ENCODE measurements around the gene TBC1D1. TPM values are rescaled to one million over a fixed set of nuclear protein-coding genes. Genes with fewer than 3 reads are reported as not detected.
"Not testable (repeated sequence)": the region's sequence is repeated elsewhere in the genome, so short reads cannot be mapped to it uniquely, and the experiment has no call there.

Gene TBC1D1
- total RNA-seq, 1 experiment from 2014 or later = 42.6 TPM

GRCh38 chr4:38020386-38020785, 129.5 kb downstream of the TBC1D1 start:
- Histone ChIP-seq H3K36me3 (ENCODE audit: insufficient read depth, low read length, poor library complexity, severe bottlenecking) (no peaks in the 10 kb centered on the region), H3K4me3 (ENCODE audit: low read depth, low read length, poor library complexity, severe bottlenecking) (no peak overlapping the region), H3K27ac (ENCODE audit: low read depth, low read length, poor library complexity, severe bottlenecking) (no peak overlapping the region), H3K9me3 (ENCODE audit: low read depth, low read length, poor library complexity, severe bottlenecking) (no peaks in the 10 kb centered on the region), H3K27me3 (replicated peaks; ENCODE audit: insufficient read depth, low read depth, low read length, poor library complexity) (no peaks in the 10 kb centered on the region), H3K4me1 (ENCODE audit: insufficient read depth, low read length, poor library complexity, severe bottlenecking) (peaks cover 4% of the 10 kb centered on the region)
- TF ChIP-seq EZH2 (IDR thresholded peaks at IDR 0.05; ENCODE audit: borderline replicate concordance, low read depth, low read length, poor library complexity, severe bottlenecking) (no peak), CTCF (conservative IDR thresholded peaks at IDR 0.05; ENCODE audit: low read depth, low read length) (no peak)
- DNase-seq (ENCODE audit: low spot score) = no peak
- ChIA-PET POLR2A (ENCODE audit: low non-redundant PET) (no interaction called here), CTCF (no interaction called here)
- intact Hi-C loops (cut with micrococcal nuclease; ENCODE audit: unreplicated experiment) = no loop called here
- BruUV-seq (replicated peaks) = no TSS peak

GRCh38 chr4:38020961-38021360, 130.1 kb downstream of the TBC1D1 start:
- H3K4me3 ChIP-seq (ENCODE audit: low read depth, low read length, poor library complexity, severe bottlenecking); intact Hi-C loops (cut with micrococcal nuclease; ENCODE audit: unreplicated experiment); POLR2A ChIA-PET (ENCODE audit: low non-redundant PET); H3K4me1 ChIP-seq (ENCODE audit: insufficient read depth, low read length, poor library complexity, severe bottlenecking); H3K27ac ChIP-seq (ENCODE audit: low read depth, low read length, poor library complexity, severe bottlenecking); H3K9me3 ChIP-seq (ENCODE audit: low read depth, low read length, poor library complexity, severe bottlenecking); H3K27me3 ChIP-seq (replicated peaks; ENCODE audit: insufficient read depth, low read depth, low read length, poor library complexity); H3K36me3 ChIP-seq (ENCODE audit: insufficient read depth, low read length, poor library complexity, severe bottlenecking); DNase-seq (ENCODE audit: low spot score); BruUV-seq (replicated peaks): not testable (repeated sequence)
- CTCF ChIA-PET = interaction anchor here (1.0 kb wide), 1 partner anchor 14 kb away, joined by 3 read pairs; no protein-coding TSS in a partner anchor

- no TSS peak for BruUV-seq (replicated peaks)
- no peak for DNase-seq (ENCODE audit: low spot score)
- POLR2A ChIA-PET (ENCODE audit: low non-redundant PET) = no interaction called here
- Histone ChIP-seq H3K27me3 (replicated peaks; ENCODE audit: insufficient read depth, low read depth, low read length, poor library complexity) (no peaks in the 10 kb centered on the region), H3K4me3 (ENCODE audit: low read depth, low read length, poor library complexity, severe bottlenecking) (no peak overlapping the region), H3K9me3 (ENCODE audit: low read depth, low read length, poor library complexity, severe bottlenecking) (no peaks in the 10 kb centered on the region), H3K27ac (ENCODE audit: low read depth, low read length, poor library complexity, severe bottlenecking) (no peak overlapping the region), H3K36me3 (ENCODE audit: insufficient read depth, low read length, poor library complexity, severe bottlenecking) (no peaks in the 10 kb centered on the region), H3K4me1 (ENCODE audit: insufficient read depth, low read length, poor library complexity, severe bottlenecking) (no peaks in the 10 kb centered on the region)
- TF ChIP-seq CTCF (conservative IDR thresholded peaks at IDR 0.05; ENCODE audit: low read depth, low read length) = no peak
- no peak for TF ChIP-seq EZH2 (IDR thresholded peaks at IDR 0.05; ENCODE audit: borderline replicate concordance, low read depth, low read length, poor library complexity, severe bottlenecking)
- CTCF ChIA-PET = interaction anchor here (1.0 kb wide), 1 partner anchor 14 kb away, joined by 3 read pairs; no protein-coding TSS in a partner anchor
- intact Hi-C loops (cut with micrococcal nuclease; ENCODE audit: unreplicated experiment) = no loop called here
These were observed 130.9 kb downstream of the TBC1D1 start for GRCh38 chr4:38021751-38022150.
